HG02884 (cell line): ENCODE measurements around the gene CNGA4.
"Not testable (repeated sequence)": the region's sequence is repeated elsewhere in the genome, so short reads cannot be mapped to it uniquely, and the experiment has no call there.

Experiments used
- ATAC-seq: cut with Tn5 transposase; IDR thresholded peaks from one replicate; pipeline ENCODE4 v1.9.1; 2021; ENCODE audit warnings: mild to moderate bottlenecking, moderate library complexity; ENCODE audit not compliant: unreplicated experiment

Gene CNGA4

DNA sequence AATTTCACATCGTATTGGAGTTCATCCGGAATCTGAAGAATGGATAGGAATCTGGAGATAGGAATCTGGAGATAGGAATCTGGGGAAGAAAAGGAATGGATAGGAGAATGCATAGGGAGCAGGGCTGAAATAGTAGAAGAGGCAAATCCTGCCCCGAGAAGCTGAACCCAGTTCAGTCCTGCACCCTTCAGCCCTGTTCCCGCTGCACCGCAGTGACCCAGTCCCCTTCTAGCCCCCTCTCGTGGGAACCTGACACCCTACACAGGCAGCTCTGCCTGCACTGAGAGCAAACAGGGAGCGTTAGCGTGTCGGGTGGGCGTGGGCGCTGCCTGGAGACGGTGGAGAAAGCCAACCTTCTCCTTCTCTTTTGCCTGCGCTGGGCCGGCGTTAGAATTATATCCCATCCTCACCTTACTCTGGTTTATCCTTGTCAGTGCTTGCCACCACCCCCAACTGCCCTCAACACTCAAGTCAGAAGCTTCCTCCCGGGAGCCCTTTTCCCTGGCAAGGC lies 19.7 kb downstream of the CNGA4 start:
- no peak for ATAC-seq

DNA sequence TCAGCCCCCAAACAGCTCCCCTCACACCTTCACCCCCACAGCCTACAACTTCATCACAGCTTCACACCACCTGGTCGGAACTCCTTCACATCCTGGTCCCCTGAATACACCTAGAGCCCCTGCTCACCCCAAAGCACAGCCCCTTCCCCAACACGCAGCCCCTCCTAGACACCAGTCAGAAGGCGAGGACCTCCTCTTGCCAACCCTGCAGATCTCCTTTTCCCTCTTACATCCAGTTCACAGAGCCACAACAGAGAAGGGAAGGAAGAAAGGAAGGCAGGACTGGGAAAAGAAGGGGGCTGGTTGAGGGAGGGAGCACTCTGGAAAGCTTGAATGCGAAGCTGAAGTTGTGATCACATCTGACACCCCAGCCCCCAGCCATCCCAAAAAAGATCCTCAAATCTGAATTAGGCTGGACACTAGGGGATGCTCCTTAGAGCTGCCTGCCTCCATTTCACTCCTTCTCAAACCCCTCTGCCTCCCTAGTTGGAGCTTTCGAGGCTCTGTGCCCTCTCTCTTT lies 21.4 kb downstream of the CNGA4 start:
- no peak for ATAC-seq

DNA sequence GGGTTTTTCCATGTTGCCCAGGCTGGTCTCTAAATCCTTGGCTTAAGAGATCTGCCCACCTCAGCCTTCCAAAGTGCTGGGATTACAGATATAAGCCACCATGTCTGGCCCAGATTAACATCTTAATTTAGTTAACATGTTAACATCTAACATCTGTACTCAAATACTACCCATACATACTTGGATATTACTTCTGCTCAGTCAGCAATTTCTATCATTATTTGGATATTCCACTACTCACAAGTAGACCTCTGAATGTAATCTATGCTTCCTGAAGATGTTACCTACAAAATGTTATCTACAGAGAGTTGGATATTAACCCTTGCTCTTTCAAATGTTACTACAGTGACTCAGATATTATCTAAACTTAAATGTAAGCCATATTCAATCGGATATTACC lies 24.8 kb downstream of the CNGA4 start:
- ATAC-seq: no peak

DNA sequence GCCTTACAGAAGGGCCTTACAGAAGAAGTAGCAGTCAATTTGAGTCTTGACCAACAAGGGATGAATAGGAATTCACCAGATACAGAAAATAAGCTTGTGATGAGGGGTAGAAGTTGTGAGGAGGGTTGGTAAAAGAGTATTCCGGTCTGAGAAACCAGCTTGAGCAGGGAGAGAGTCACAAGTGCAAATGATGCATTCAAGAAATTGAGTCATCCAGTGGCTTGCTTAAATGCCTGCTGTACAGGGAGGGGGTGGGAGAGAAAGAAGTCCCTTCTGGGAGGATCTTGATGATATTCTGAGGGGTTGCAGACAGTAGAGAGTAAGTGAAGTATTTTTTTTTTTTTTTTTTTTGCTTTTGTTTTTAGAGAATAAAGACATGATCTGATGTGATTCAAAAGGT lies 29.9 kb downstream of the CNGA4 start:
- ATAC-seq: no peak

DNA sequence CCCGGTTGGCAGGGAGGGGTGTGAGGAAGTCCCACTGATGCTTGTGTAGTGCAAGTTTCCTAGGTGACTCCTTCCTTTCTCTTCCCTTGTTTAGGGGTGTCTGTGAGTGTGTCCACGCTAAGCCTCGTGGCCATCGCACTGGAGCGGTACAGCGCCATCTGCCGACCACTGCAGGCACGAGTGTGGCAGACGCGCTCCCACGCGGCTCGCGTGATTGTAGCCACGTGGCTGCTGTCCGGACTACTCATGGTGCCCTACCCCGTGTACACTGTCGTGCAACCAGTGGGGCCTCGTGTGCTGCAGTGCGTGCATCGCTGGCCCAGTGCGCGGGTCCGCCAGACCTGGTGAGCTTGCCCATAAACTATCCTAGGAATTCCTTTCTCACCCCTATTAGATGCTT lies 31.1 kb downstream of the CNGA4 start:
- ATAC-seq: no peak

DNA sequence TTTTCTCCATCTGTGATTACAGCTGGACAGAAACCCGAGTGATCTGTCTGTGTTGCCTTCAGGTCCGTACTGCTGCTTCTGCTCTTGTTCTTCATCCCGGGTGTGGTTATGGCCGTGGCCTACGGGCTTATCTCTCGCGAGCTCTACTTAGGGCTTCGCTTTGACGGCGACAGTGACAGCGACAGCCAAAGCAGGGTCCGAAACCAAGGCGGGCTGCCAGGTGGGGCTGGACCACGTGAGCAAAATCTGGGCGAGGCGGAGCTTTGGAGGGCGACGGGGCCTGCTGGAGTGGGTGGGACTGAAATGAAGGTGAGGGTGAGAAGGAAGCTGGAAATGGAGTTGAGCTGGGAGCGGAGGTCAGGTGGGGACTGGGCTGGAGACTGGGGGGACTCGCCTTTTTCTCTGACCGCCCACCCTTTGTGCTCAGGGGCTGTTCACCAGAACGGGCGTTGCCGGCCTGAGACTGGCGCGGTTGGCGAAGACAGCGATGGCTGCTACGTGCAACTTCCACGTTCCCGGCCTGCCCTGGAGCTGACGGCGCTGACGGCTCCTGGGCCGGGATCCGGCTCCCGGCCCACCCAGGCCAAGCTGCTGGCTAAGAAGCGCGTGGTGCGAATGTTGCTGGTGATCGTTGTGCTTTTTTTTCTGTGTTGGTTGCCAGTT lies 31.8 kb downstream of the CNGA4 start:
- no peak for ATAC-seq

DNA sequence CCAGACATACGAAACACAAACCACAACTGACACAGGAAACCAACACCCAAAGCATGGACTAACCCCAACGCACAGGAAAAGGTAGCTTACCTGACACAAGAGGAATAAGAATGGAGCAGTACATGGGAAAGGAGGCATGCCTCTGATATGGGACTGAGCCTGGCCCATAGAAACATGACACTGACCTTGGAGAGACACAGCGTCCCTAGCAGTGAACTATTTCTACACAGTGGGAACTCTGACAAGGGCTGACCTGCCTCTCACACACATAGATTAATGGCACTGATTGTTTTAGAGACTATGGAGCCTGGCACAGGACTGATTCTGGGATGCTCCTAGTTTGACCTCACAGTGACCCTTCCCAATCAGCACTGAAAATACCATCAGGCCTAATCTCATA lies 32.7 kb downstream of the CNGA4 start:
- no peak for ATAC-seq

DNA sequence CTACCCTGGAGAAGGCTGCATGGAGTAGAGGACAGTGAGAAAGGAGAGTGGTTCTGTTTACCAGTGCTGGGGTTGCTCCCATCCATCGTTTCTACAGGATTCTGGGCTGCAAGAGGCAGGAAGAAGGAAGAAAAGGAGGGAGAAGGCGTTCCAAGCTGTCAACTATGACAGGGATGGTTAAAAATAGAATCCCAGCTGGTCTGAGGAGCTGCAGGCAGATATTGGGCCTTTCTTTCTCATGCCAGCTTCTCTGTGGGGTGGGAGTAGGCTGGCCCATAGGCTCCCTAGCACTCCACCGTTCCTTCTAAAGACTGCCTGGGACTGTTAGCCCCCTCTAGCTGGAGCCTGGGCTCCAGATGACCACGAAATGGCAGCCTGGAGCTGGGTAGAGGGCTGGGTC lies 34.3 kb downstream of the CNGA4 start:
- ATAC-seq: no peak

DNA sequence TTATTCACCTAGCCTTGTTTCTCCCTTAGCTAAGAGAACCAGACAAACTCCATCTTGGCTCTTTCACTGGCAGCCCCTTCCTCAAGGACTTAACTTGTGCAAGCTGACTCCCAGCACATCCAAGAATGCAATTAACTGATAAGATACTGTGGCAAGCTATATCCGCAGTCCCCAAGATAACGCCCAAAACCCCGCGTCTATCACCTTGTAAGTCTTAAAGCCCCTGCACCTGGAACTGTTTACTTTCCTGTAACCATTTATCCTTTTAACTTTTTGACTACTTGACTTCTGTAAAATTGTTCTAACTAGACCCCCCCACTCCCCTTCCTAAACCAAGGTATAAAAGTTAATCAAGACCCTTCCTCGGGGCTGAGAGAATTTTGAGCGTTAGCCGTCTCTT lies 41.9 kb downstream of the CNGA4 start:
- ATAC-seq: not testable (repeated sequence)

DNA sequence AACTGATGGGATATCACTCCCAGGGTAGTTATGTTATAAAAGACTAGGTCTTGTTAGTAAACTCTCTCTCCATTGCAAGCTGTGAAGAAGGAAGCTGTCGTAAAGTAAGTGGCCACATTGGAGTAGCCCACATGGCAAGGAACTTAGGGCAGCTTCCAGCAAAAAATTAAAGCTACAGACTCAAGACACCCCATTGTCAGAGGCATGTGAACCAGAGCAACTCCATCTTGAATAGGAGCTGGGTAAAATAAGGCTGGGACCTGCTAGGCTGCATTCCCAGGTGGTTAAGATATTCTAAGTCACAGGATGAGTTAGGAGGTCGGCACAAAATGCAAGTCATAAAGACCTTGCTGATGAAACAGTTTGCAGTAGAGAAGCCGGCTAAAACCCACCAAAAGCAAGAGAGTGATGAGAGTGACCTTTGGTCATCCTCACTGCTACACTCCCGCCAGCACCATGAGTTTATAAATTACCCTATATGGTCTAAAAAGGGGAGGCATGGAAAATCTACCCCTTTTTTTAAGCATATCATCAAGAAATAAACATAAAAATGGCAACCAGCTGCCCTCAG lies 44.6 kb downstream of the CNGA4 start:
- ATAC-seq: no peak

DNA sequence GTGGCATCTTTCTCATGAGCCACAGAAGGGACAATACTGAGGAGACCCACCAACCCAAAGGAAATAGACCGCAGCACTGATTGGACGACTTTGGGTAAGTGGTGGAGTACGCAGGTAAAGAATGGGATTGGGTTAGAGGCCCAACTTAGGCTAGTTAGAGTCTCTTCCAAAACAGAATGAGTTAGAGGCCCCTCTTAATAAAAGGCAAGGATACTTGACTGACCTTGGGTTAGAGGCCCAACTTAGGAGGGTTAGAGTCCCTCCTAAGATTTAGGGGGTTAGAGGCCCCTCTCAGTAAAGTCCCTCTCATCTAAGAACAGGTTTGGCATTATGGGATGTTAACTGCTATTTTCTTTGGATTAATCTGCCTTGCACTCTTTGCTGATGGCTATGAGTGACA lies 45.4 kb downstream of the CNGA4 start:
- no peak for ATAC-seq

DNA sequence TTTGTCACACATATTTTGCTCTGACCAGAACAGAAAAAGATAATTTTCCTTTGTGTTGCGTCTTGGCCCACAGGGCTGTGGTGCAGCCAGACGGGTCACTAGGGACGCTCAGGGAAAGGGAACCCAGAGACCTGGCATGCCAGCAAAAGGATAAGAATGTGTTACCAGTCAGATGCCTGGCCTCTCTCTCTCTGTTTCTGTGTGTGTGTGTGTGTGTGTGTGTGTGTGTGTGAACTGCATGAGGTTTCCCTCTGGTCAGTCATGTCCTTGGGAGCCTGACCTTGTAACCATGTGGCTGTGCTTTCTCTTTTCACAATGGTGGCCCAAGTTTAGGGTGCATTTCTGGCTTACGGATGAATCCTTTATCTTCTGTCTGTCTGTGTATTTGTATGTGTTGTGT lies 46.1 kb downstream of the CNGA4 start:
- ATAC-seq: no peak
